Uterus (tissue), 4 donors: Measurements from ENCODE around the gene SEC22C. TPM values are rescaled to one million over a fixed set of nuclear protein-coding genes. Genes with fewer than 3 reads are reported as not detected.

ENCODE experiments used
- DNase-seq, 2 donors: peaks; one replicate each; pipeline ENCODE4 v3.0.0-alpha.2; 2019 to 2020
- H3K27ac ChIP-seq, 2 donors: fragments of 200-600 bp; sonication (generic); 1 replicate in 1 of 2; 2 replicates in 1 of 2; pipeline ENCODE4 v1.5.1; 2016 to 2018
- H3K27me3 ChIP-seq, 2 donors: fragments of 200-600 bp; sonication (generic); one replicate each; pipeline ENCODE4 v1.5.1; 2018 to 2019; ENCODE audit warnings: control low read depth in 1 of 2
- H3K36me3 ChIP-seq, 2 donors: fragments of 200-600 bp; sonication (generic); one replicate each; pipeline ENCODE4 v1.5.1; 2019; ENCODE audit warnings: control low read depth in 1 of 2
- H3K4me1 ChIP-seq, 2 donors: fragments of 200-600 bp; sonication (generic); one replicate each; pipeline ENCODE4 v1.5.1; 2018 to 2019; ENCODE audit warnings: control low read depth in 1 of 2
- H3K4me3 ChIP-seq, 2 donors: fragments of 200-600 bp; sonication (generic); 1 replicate in 1 of 2; 2 replicates in 1 of 2; pipeline ENCODE4 v1.5.1; 2018 to 2019; ENCODE audit warnings: mild to moderate bottlenecking in 1 of 2
- H3K9me3 ChIP-seq, 2 donors: fragments of 200-600 bp; sonication (generic); one replicate each; pipeline ENCODE4 v1.5.1; 2019; ENCODE audit warnings: control low read depth in 1 of 2
- POLR2A ChIP-seq, 2 donors: fragments of 450-650 bp; IDR thresholded peaks; one replicate each; pipeline ENCODE4 v1.6.1; 2016; ENCODE audit warnings: antibody characterized with exemption in 2 of 2, mild to moderate bottlenecking in 1 of 2, moderate library complexity in 1 of 2
- intact Hi-C: fragments of 100-400 bp; cut with DNase I; formaldehyde crosslinking; loops from one replicate; pipeline ENCODE4 v1.15.1; 2023; ENCODE audit warnings: low total_unique reads
- total RNA-seq, 4 donors: library from RNA; depleted of rRNA in 3 of 4; stranded (reverse); fragments of >200 nt in 3 of 4; gene quantifications; one replicate each; pipeline versions ENCODE4 v1.1.0 to v1.2.4, GENCODE V29; 2014 to 2023
- TF ChIP-seq, protein P1 (sequence below), 4 experiments: fragments of 200-600 bp in 2 of 4; fragments of 450-650 bp in 2 of 4; sonication (generic) in 2 of 4; IDR thresholded peaks; one replicate each; pipeline ENCODE4 v1.5.1; 2016 to 2019; ENCODE audit warnings: antibody characterized with exemption in 4 of 4, mild to moderate bottlenecking in 2 of 4, moderate library complexity in 1 of 4
- donor health status: DM: yes; HTN: yes; CAD: no.

SEC22C gene
- total RNA-seq, 4 donors from 2014 or later = 49.7 to 82.6 (median 66.0) TPM

DNA sequence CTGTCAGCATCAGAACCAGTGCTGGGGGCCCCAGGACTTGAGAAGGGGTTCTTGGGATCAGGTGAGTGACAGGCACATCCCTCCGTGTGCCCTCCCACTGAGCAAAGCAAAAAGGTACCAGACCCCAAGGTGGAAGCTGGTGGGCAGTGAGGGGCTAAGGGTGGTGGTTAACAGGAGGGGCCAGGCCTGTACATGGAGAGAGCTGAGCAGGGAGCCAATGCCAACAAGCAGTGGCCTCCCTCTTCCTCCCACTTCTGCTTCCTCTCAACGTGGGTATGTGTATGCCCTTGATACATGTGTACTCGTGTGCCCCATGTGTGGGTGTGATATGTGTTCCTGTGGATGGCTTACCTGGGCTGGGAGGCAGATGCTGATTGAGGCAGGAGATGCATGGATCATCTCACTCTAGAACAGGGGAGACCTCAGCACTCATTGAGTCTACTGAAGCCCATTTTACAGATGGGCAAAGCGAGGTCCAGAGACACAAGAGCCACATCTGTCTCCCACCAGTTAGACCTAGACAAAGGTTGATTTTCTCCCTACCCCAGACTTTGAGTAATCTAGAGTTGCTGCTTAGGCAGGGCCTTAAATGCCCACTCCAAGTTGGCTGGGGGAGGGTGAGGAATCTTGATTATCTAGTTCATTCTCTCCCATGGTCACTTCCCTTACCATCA, 78.4 kb downstream of the SEC22C start:
- Histone ChIP-seq H3K9me3 (no peaks in the 10 kb centered on the region), H3K4me1 (peaks cover 0 to 14% of the 10 kb centered on the region in 2 donors), H3K4me3 (no peak overlapping the region), H3K27ac (no peak overlapping the region), H3K36me3 (no peaks in the 10 kb centered on the region), H3K27me3 (peaks cover 0 to 12% of the 10 kb centered on the region in 2 donors)
- TF ChIP-seq, protein P1, sequence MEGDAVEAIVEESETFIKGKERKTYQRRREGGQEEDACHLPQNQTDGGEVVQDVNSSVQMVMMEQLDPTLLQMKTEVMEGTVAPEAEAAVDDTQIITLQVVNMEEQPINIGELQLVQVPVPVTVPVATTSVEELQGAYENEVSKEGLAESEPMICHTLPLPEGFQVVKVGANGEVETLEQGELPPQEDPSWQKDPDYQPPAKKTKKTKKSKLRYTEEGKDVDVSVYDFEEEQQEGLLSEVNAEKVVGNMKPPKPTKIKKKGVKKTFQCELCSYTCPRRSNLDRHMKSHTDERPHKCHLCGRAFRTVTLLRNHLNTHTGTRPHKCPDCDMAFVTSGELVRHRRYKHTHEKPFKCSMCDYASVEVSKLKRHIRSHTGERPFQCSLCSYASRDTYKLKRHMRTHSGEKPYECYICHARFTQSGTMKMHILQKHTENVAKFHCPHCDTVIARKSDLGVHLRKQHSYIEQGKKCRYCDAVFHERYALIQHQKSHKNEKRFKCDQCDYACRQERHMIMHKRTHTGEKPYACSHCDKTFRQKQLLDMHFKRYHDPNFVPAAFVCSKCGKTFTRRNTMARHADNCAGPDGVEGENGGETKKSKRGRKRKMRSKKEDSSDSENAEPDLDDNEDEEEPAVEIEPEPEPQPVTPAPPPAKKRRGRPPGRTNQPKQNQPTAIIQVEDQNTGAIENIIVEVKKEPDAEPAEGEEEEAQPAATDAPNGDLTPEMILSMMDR (IDR thresholded peaks at IDR 0.05) = no peak
- no peak for TF ChIP-seq POLR2A (IDR thresholded peaks at IDR 0.05)
- DNase-seq = peak in 1 of 2 donors; percentile 1
- intact Hi-C loops = no loop called here

DNA sequence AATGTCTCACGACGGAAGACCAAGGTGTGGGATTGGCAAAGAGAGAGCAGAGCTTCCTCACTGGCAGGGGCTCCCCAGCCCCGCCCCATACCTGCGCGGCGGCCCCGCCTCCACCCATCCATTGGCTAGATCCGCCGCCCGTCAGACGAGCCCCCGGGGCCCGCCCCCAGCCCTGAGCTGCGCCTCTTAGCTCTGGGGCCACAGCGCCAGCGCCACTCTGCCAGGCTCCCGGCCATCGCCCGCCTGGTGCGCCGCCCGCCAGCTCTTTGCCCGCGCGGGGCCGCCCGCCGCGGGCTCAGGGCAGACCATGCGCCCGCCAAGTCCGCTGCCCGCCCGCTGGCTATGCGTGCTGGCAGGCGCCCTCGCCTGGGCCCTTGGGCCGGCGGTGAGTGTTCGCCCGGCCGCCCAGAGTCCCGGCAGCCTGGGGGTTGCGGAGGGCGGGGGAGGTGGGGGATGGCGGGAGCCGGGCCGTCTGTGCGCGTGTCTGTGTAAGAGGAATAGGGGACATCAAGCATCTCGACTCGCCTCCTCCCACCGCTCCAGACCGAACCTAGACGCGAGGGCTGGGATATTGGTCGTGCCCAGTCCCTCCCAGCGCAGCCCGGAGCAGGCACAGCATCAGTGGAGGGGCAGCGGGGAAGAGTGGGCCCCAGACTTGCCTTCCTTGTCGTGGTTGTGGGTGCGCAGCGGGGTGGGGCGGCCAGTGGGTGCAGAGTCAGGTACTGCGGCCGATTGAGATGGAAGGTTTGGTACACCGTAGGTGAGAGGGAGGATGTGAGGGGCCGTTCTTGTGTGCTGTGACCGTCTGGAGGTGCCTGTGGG, 79.1 kb downstream of the SEC22C start, which contains the start of gene VIPR1:
VIPR1 (plus strand) TSS at position 215 of the 822 bp plus-strand sequence; CDS start at position 308, 93 bp downstream.
- Histone ChIP-seq H3K36me3 (no peaks in the 10 kb centered on the region), H3K4me1 (peaks cover 0 to 14% of the 10 kb centered on the region in 2 donors), H3K4me3 (peak within 1 kb of the TSS; percentile 16 to 29), H3K9me3 (no peaks in the 10 kb centered on the region), H3K27me3 (peaks cover 0 to 12% of the 10 kb centered on the region in 2 donors), H3K27ac (no peak within 1 kb of the TSS)
- TF ChIP-seq POLR2A (IDR thresholded peaks at IDR 0.05) = peak in 1 of 2 donors; percentile 24
- TF ChIP-seq, protein P1 (IDR thresholded peaks at IDR 0.05) = no peak
- intact Hi-C loops = no loop called here
- DNase-seq = peak; percentile 26 to 42

GRCh38 chr3:42501681-42502428, 79.9 kb downstream of the SEC22C start:
- Histone ChIP-seq H3K27me3 (peaks cover 0 to 12% of the 10 kb centered on the region in 2 donors), H3K4me3 (peak overlapping the region; percentile 16 to 29), H3K9me3 (no peaks in the 10 kb centered on the region), H3K4me1 (peaks cover 0 to 19% of the 10 kb centered on the region in 2 donors), H3K27ac (no peak overlapping the region), H3K36me3 (no peaks in the 10 kb centered on the region)
- TF ChIP-seq, protein P1 (IDR thresholded peaks at IDR 0.05) = peak in 2 of 4 experiments; percentile 29 to 36
- no peak for TF ChIP-seq POLR2A (IDR thresholded peaks at IDR 0.05)
- peak in 1 of 2 donors; percentile 10 for DNase-seq
- intact Hi-C loops = no loop called here

- TF ChIP-seq, protein P1 (IDR thresholded peaks at IDR 0.05) = no peak
- no peak for TF ChIP-seq POLR2A (IDR thresholded peaks at IDR 0.05)
- Histone ChIP-seq H3K9me3 (no peaks in the 10 kb centered on the region), H3K36me3 (no peaks in the 10 kb centered on the region), H3K27me3 (peaks cover 0 to 12% of the 10 kb centered on the region in 2 donors), H3K4me1 (peaks cover 0 to 19% of the 10 kb centered on the region in 2 donors), H3K4me3 (no peak overlapping the region), H3K27ac (no peak overlapping the region)
- intact Hi-C loops = no loop called here
- DNase-seq = no peak
These were observed 80.5 kb downstream of the SEC22C start for GRCh38 chr3:42501321-42501680.
